ENCODE measurements around the gene MMP17.
A peak's percentile ranks its signal among the peaks of the same experiment; 100 is the strongest.
"Not testable (repeated sequence)": the region's sequence is repeated elsewhere in the genome, so short reads cannot be mapped to it uniquely, and the experiment has no call there.

Gene MMP17

DNA sequence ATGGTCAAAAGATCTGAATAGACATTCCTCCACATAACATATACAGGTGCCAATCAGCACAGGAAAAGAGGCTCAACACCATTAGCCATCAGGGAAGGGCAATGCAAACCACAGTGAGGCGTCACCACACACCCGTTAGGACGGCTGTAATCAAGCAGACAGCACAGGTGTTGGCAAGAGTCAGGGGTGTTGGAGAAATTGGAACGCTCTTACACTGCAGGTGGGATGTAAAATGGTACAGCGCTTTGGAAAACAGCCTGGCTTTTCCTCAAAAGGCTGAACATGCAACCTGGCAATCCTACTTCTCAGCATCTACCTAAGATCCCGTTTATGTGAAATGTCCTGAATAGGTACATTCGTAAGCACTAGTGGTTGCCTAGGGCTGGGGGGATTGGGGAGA lies 21.5 kb upstream of the MMP17 start:
- in situ Hi-C loops (cut with MboI; ENCODE audit: low pct_unique_long_range_greater_than_20kb, low sequenced_read_pairs, unreplicated experiment), result no loop called here
- no peak for DNase-seq (ENCODE audit: low spot score)
- no peak for TF ChIP-seq CTCF (IDR thresholded peaks at IDR 0.05; ENCODE audit: extremely low read depth, insufficient read depth, missing control alignments)

DNA sequence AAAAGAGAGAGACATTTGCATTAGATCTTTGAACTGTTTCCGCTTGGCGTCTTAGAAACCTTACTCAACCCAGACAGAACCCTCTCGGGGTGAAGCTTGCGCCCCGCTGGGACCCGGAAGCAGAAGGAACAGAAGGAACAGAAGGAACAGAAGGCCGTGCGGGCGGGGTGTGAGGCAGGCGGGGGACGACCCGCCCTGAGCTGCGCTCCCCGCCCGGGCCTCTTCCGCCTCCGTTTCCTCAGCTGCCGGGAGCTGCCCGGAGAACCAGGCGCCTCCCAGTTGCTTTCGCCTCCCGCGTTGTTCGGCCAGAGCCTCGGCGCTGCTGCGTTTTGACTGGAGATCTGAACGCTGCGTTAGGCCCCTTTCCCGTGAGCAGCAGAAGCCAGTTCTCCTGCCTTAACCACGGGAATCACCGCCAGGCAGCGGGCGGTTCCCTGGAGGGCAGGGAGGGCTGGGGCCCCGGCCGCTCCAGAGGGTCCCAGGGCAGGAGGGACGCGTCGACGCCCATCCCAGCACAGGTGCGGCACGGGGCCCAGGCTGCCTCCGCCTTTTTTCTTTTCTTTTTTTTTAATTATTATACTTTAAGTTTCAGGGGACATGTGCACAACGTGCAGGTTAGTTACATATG lies 19.3 kb upstream of the MMP17 start:
- no peak for TF ChIP-seq CTCF (IDR thresholded peaks at IDR 0.05; ENCODE audit: extremely low read depth, insufficient read depth, missing control alignments)
- in situ Hi-C loops (cut with MboI; ENCODE audit: low pct_unique_long_range_greater_than_20kb, low sequenced_read_pairs, unreplicated experiment), result no loop called here
- peak; percentile 89 for DNase-seq (ENCODE audit: low spot score)

DNA sequence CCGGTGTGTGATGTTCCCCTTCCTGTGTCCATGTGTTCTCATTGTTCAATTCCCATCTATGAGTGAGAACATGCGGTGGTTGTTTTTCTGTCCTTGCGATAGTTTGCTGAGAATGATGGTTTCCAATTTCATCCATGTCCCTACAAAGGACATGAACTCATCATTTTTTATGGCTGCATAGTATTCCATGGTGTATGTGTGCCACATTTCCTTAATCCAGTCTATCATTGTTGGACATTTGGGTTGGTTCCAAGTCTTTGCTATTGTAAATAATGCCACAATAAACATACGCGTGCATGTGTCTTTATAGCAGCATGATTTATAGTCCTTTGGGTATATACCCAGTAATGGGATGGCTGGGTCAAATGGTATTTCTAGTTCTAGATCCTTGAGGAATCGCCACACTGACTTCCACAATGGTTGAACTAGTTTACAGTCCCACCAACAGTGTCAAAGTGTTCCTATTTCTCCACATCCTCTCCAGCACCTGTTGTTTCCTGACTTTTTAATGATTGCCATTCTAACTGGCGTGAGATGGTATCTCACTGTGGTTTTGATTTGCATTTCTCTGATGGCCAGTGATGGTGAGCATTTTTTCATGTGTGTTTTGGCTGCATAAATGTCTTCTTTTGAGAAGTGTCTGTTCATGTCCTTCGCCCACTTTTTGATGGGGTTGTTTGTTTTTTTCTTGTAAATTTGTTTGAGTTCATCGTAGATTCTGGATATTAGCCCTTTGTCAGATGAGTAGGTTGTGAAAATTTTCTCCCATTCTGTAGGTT lies 18.5 kb upstream of the MMP17 start:
- DNase-seq (ENCODE audit: low spot score); in situ Hi-C loops (cut with MboI; ENCODE audit: low pct_unique_long_range_greater_than_20kb, low sequenced_read_pairs, unreplicated experiment): not testable (repeated sequence)

GRCh38 chr12:131810726-131811125 lies 17.5 kb upstream of the MMP17 start:
- in situ Hi-C loops (cut with MboI; ENCODE audit: low pct_unique_long_range_greater_than_20kb, low sequenced_read_pairs, unreplicated experiment), result no loop called here

DNA sequence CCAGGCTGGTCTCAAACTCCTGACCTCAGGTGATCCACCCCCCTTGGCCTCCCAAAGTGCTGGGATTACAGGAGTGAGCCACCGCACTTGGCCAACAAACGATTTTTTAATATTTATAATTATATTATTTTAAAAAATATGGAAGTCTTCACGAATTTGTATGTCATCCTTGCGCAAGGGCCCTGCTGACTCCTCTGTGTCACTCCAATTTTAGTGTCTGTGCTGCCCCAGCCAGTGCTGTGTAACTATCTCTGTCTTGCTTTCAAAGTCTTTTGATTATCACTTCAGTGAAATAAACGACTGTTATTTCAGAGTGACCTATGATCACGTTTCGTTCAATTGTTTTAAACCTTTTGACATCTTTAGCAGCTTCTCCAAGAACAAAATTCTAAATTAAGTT lies 13.1 kb upstream of the MMP17 start:
- in situ Hi-C loops (cut with MboI; ENCODE audit: low pct_unique_long_range_greater_than_20kb, low sequenced_read_pairs, unreplicated experiment), result no loop called here
- no peak for TF ChIP-seq CTCF (IDR thresholded peaks at IDR 0.05; ENCODE audit: extremely low read depth, insufficient read depth, missing control alignments)
- DNase-seq (ENCODE audit: low spot score), result no peak

More at GRCh38 chr12:131810726-131811125, 17.5 kb upstream of the MMP17 start:
- TF ChIP-seq CTCF (IDR thresholded peaks at IDR 0.05; ENCODE audit: extremely low read depth, insufficient read depth, missing control alignments), result no peak
- DNase-seq (ENCODE audit: low spot score), result no peak

GRCh38 chr12:131816495-131816894 lies 11.7 kb upstream of the MMP17 start:
- no peak for TF ChIP-seq CTCF (IDR thresholded peaks at IDR 0.05; ENCODE audit: extremely low read depth, insufficient read depth, missing control alignments)
- in situ Hi-C loops (cut with MboI; ENCODE audit: low pct_unique_long_range_greater_than_20kb, low sequenced_read_pairs, unreplicated experiment), result no loop called here
- DNase-seq (ENCODE audit: low spot score), result no peak

GRCh38 chr12:131817241-131817640 lies 11.0 kb upstream of the MMP17 start:
- in situ Hi-C loops (cut with MboI; ENCODE audit: low pct_unique_long_range_greater_than_20kb, low sequenced_read_pairs, unreplicated experiment), result no loop called here
- no peak for TF ChIP-seq CTCF (IDR thresholded peaks at IDR 0.05; ENCODE audit: extremely low read depth, insufficient read depth, missing control alignments)
- DNase-seq (ENCODE audit: low spot score), result no peak
